ENCODE data around the gene RAD18. TPM values are rescaled to one million over a fixed set of nuclear protein-coding genes. Genes with fewer than 3 reads are reported as not detected.

RAD18 gene
- total RNA-seq, 5 donors from 2014 or later (not counting 1 experiment from before 2014, with no cell fraction given), result 13.7 to 18.5 (median 16.5) TPM

- no peak for ATAC-seq (replicated peaks in 1 of 4)
- WGBS (ENCODE audit: insufficient coverage), result 95% methylated on average over 5 of the region's 5 CpGs
- Histone ChIP-seq H3K36me3 (ENCODE audit: control insufficient read depth in 2 of 2, extremely low read depth in 1 of 2, insufficient read depth in 1 of 2, low read length in 1 of 2) (no peaks in the 10 kb centered on the region), H3K4me1 (ENCODE audit: control insufficient read depth in 1 of 2, extremely low read depth in 1 of 2, insufficient read depth in 2 of 2, low read length in 2 of 2) (peaks cover 0 to 3% of the 10 kb centered on the region in 2 experiments), H3K27me3 (replicated peaks in 1 of 2; ENCODE audit: control insufficient read depth in 2 of 2, extremely low read depth in 1 of 2, insufficient read depth in 2 of 2, low read length in 1 of 2) (peaks cover 0 to 9% of the 10 kb centered on the region in 2 experiments), H3K9me3 (no peaks in the 10 kb centered on the region), H3K4me3 (ENCODE audit: control insufficient read depth in 1 of 2, extremely low read depth in 1 of 2, low read length in 1 of 2) (no peak overlapping the region), H3K27ac (ENCODE audit: low read length) (no peak overlapping the region)
- CTCF ChIA-PET, result interaction anchor here in 1 of 2 donors (0.7 kb wide), 1 partner anchor 13 kb away, joined by 3 read pairs; no protein-coding TSS in a partner anchor
- H3K27me3 Mint-ChIP-seq, result peaks cover 12 to 13% of the 10 kb centered on the region in 2 donors
- no peak for DNase-seq
- peaks cover 0 to 4% (median 3%) of the 10 kb centered on the region in 3 donors for H3K9me3 Mint-ChIP-seq
- no peak overlapping the region for H3K4me3 Mint-ChIP-seq
- POLR2A ChIA-PET, result interaction anchor here in 1 of 2 donors (0.6 kb wide), 1 partner anchor 10 kb away, joined by 3 read pairs; no protein-coding TSS in a partner anchor
- no peaks in the 10 kb centered on the region for H3K36me3 Mint-ChIP-seq
- peaks cover 0 to 4% (median 1%) of the 10 kb centered on the region in 3 donors for H3K4me1 Mint-ChIP-seq
- no peak overlapping the region for H3K27ac Mint-ChIP-seq
These were observed 20.3 kb upstream of the RAD18 start for GRCh38 chr3:8983591-8983990.

- no peak overlapping the region for H3K4me3 ChIP-seq (ENCODE audit: control insufficient read depth in 1 of 2, extremely low read depth in 1 of 2, low read length in 1 of 2)
- H3K4me3 Mint-ChIP-seq, result no peak overlapping the region
- 100% methylated on average over 1 of the region's 1 CpG for WGBS (ENCODE audit: insufficient coverage)
- H3K27ac Mint-ChIP-seq, result no peak overlapping the region
- H3K27ac ChIP-seq (ENCODE audit: low read length), result no peak overlapping the region
- ChIA-PET CTCF (interaction anchor here in 1 of 2 donors (0.7 to 0.8 kb wide), 2 partner anchors 12 to 312 kb away, joined by 3 read pairs; no protein-coding TSS in a partner anchor), POLR2A (no interaction called here)
- peaks cover 0 to 9% of the 10 kb centered on the region in 2 experiments for H3K27me3 ChIP-seq (replicated peaks in 1 of 2; ENCODE audit: control insufficient read depth in 2 of 2, extremely low read depth in 1 of 2, insufficient read depth in 2 of 2, low read length in 1 of 2)
- DNase-seq, result no peak
- no peaks in the 10 kb centered on the region for H3K36me3 Mint-ChIP-seq
- peaks cover 0 to 3% (median 1%) of the 10 kb centered on the region in 3 donors for H3K4me1 Mint-ChIP-seq
- peaks cover 0 to 4% (median 3%) of the 10 kb centered on the region in 3 donors for H3K9me3 Mint-ChIP-seq
- peaks cover 0 to 3% of the 10 kb centered on the region in 2 experiments for H3K4me1 ChIP-seq (ENCODE audit: control insufficient read depth in 1 of 2, extremely low read depth in 1 of 2, insufficient read depth in 2 of 2, low read length in 2 of 2)
- no peak for ATAC-seq (replicated peaks in 1 of 4)
- H3K27me3 Mint-ChIP-seq, result peaks cover 12 to 17% of the 10 kb centered on the region in 2 donors
- no peaks in the 10 kb centered on the region for H3K9me3 ChIP-seq
- no peaks in the 10 kb centered on the region for H3K36me3 ChIP-seq (ENCODE audit: control insufficient read depth in 2 of 2, extremely low read depth in 1 of 2, insufficient read depth in 1 of 2, low read length in 1 of 2)
These were observed 19.8 kb upstream of the RAD18 start for GRCh38 chr3:8983026-8983425.

GRCh38 chr3:8982509-8982908 is 19.2 kb upstream of the RAD18 start:
- H3K4me1 Mint-ChIP-seq, result no peaks in the 10 kb centered on the region
- H3K36me3 Mint-ChIP-seq, result no peaks in the 10 kb centered on the region
- H3K4me3 Mint-ChIP-seq, result no peak overlapping the region
- POLR2A ChIA-PET, result no interaction called here
- peaks cover 0 to 9% of the 10 kb centered on the region in 2 experiments for H3K27me3 ChIP-seq (replicated peaks in 1 of 2; ENCODE audit: control insufficient read depth in 2 of 2, extremely low read depth in 1 of 2, insufficient read depth in 2 of 2, low read length in 1 of 2)
- ATAC-seq (replicated peaks in 1 of 4), result no peak
- no peak for DNase-seq
- CTCF ChIA-PET, result interaction anchor here in 1 of 2 donors (0.8 kb wide), 1 partner anchor 312 kb away, joined by 3 read pairs; no protein-coding TSS in a partner anchor
- peaks cover 0 to 4% (median 3%) of the 10 kb centered on the region in 3 donors for H3K9me3 Mint-ChIP-seq
- no peak overlapping the region for H3K27ac ChIP-seq (ENCODE audit: low read length)
- H3K4me3 ChIP-seq (ENCODE audit: control insufficient read depth in 1 of 2, extremely low read depth in 1 of 2, low read length in 1 of 2), result no peak overlapping the region
- H3K4me1 ChIP-seq (ENCODE audit: control insufficient read depth in 1 of 2, extremely low read depth in 1 of 2, insufficient read depth in 2 of 2, low read length in 2 of 2), result peaks cover 0 to under 1% of the 10 kb centered on the region in 2 experiments
- no peaks in the 10 kb centered on the region for H3K36me3 ChIP-seq (ENCODE audit: control insufficient read depth in 2 of 2, extremely low read depth in 1 of 2, insufficient read depth in 1 of 2, low read length in 1 of 2)
- peaks cover 12 to 22% of the 10 kb centered on the region in 2 donors for H3K27me3 Mint-ChIP-seq
- H3K27ac Mint-ChIP-seq, result no peak overlapping the region
- no peaks in the 10 kb centered on the region for H3K9me3 ChIP-seq
- WGBS (ENCODE audit: insufficient coverage), result no CpG with 5 or more reads among the region's 5 CpGs

GRCh38 chr3:8981700-8982099 is 18.4 kb upstream of the RAD18 start:
- Mint-ChIP-seq H3K4me3 (no peak overlapping the region), H3K27ac (no peak overlapping the region), H3K36me3 (no peaks in the 10 kb centered on the region), H3K4me1 (no peaks in the 10 kb centered on the region), H3K27me3 (peaks cover 12 to 23% of the 10 kb centered on the region in 2 donors), H3K9me3 (peaks cover 0 to 4% (median 3%) of the 10 kb centered on the region in 3 donors)
- Histone ChIP-seq H3K9me3 (no peaks in the 10 kb centered on the region), H3K4me3 (ENCODE audit: control insufficient read depth in 1 of 2, extremely low read depth in 1 of 2, low read length in 1 of 2) (no peak overlapping the region), H3K27ac (ENCODE audit: low read length) (no peak overlapping the region), H3K4me1 (ENCODE audit: control insufficient read depth in 1 of 2, extremely low read depth in 1 of 2, insufficient read depth in 2 of 2, low read length in 2 of 2) (no peaks in the 10 kb centered on the region), H3K27me3 (replicated peaks in 1 of 2; ENCODE audit: control insufficient read depth in 2 of 2, extremely low read depth in 1 of 2, insufficient read depth in 2 of 2, low read length in 1 of 2) (peaks cover 0 to 10% of the 10 kb centered on the region in 2 experiments), H3K36me3 (ENCODE audit: control insufficient read depth in 2 of 2, extremely low read depth in 1 of 2, insufficient read depth in 1 of 2, low read length in 1 of 2) (no peaks in the 10 kb centered on the region)
- POLR2A ChIA-PET, result no interaction called here
- CTCF ChIA-PET, result interaction anchor here in 1 of 2 donors (0.8 kb wide), 1 partner anchor 321 kb away, joined by 3 read pairs; no protein-coding TSS in a partner anchor
- WGBS (ENCODE audit: insufficient coverage), result 73% methylated on average over 4 of the region's 9 CpGs
- DNase-seq, result no peak
- ATAC-seq (replicated peaks in 1 of 4), result no peak

DNA sequence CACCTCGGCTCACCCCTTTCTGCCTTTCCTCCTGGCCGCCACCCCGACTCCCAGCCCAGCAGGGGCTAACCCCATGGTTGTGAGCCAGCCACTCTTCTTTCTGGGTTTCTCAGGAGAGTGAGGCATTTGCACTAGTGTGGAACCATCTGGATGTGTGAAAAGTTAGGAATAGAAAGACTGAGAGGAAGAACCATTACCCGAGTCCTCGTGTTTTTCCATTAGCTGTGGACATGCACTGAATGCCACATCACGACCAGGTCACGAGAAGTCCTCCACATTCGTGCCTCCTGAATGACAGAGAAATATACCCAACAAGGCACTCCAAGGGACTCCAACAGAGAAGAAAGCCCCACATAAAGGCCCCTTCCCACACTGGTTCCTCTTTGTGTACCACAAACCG is 18.0 kb upstream of the RAD18 start:
- H3K27ac ChIP-seq (ENCODE audit: low read length), result no peak overlapping the region
- ChIA-PET POLR2A (no interaction called here), CTCF (interaction anchor here in 1 of 2 donors (0.8 kb wide), 1 partner anchor 321 kb away, joined by 3 read pairs; no protein-coding TSS in a partner anchor)
- Mint-ChIP-seq H3K4me3 (no peak overlapping the region), H3K36me3 (no peaks in the 10 kb centered on the region), H3K4me1 (no peaks in the 10 kb centered on the region), H3K27ac (no peak overlapping the region), H3K9me3 (peaks cover 0 to 4% (median 3%) of the 10 kb centered on the region in 3 donors), H3K27me3 (peaks cover 13 to 25% of the 10 kb centered on the region in 2 donors)
- 81% methylated on average over 7 of the region's 9 CpGs for WGBS (ENCODE audit: insufficient coverage)
- DNase-seq (no peak), ATAC-seq (replicated peaks in 1 of 4) (no peak)
- H3K27me3 ChIP-seq (replicated peaks in 1 of 2; ENCODE audit: control insufficient read depth in 2 of 2, extremely low read depth in 1 of 2, insufficient read depth in 2 of 2, low read length in 1 of 2), result peaks cover 0 to 13% of the 10 kb centered on the region in 2 experiments
- H3K4me1 ChIP-seq (ENCODE audit: control insufficient read depth in 1 of 2, extremely low read depth in 1 of 2, insufficient read depth in 2 of 2, low read length in 2 of 2), result no peaks in the 10 kb centered on the region
- H3K4me3 ChIP-seq (ENCODE audit: control insufficient read depth in 1 of 2, extremely low read depth in 1 of 2, low read length in 1 of 2), result no peak overlapping the region
- H3K9me3 ChIP-seq, result no peaks in the 10 kb centered on the region
- no peaks in the 10 kb centered on the region for H3K36me3 ChIP-seq (ENCODE audit: control insufficient read depth in 2 of 2, extremely low read depth in 1 of 2, insufficient read depth in 1 of 2, low read length in 1 of 2)

- Mint-ChIP-seq H3K27ac (no peak overlapping the region), H3K4me1 (no peaks in the 10 kb centered on the region), H3K27me3 (peaks cover 13 to 25% of the 10 kb centered on the region in 2 donors), H3K9me3 (peaks cover 0 to 4% (median 3%) of the 10 kb centered on the region in 3 donors), H3K36me3 (no peaks in the 10 kb centered on the region), H3K4me3 (no peak overlapping the region)
- Histone ChIP-seq H3K27ac (ENCODE audit: low read length) (no peak overlapping the region), H3K27me3 (replicated peaks in 1 of 2; ENCODE audit: control insufficient read depth in 2 of 2, extremely low read depth in 1 of 2, insufficient read depth in 2 of 2, low read length in 1 of 2) (peaks cover 0 to 13% of the 10 kb centered on the region in 2 experiments), H3K4me1 (ENCODE audit: control insufficient read depth in 1 of 2, extremely low read depth in 1 of 2, insufficient read depth in 2 of 2, low read length in 2 of 2) (no peaks in the 10 kb centered on the region), H3K9me3 (no peaks in the 10 kb centered on the region), H3K36me3 (ENCODE audit: control insufficient read depth in 2 of 2, extremely low read depth in 1 of 2, insufficient read depth in 1 of 2, low read length in 1 of 2) (no peaks in the 10 kb centered on the region), H3K4me3 (ENCODE audit: control insufficient read depth in 1 of 2, extremely low read depth in 1 of 2, low read length in 1 of 2) (no peak overlapping the region)
- DNase-seq (no peak), ATAC-seq (replicated peaks in 1 of 4) (no peak)
- WGBS (ENCODE audit: insufficient coverage), result 73% methylated on average over 4 of the region's 6 CpGs
- ChIA-PET POLR2A (no interaction called here), CTCF (no interaction called here)
These were observed 17.5 kb upstream of the RAD18 start for GRCh38 chr3:8980756-8981257.
